ENCODE measurements around the gene ACHE.

The ACHE gene

DNA sequence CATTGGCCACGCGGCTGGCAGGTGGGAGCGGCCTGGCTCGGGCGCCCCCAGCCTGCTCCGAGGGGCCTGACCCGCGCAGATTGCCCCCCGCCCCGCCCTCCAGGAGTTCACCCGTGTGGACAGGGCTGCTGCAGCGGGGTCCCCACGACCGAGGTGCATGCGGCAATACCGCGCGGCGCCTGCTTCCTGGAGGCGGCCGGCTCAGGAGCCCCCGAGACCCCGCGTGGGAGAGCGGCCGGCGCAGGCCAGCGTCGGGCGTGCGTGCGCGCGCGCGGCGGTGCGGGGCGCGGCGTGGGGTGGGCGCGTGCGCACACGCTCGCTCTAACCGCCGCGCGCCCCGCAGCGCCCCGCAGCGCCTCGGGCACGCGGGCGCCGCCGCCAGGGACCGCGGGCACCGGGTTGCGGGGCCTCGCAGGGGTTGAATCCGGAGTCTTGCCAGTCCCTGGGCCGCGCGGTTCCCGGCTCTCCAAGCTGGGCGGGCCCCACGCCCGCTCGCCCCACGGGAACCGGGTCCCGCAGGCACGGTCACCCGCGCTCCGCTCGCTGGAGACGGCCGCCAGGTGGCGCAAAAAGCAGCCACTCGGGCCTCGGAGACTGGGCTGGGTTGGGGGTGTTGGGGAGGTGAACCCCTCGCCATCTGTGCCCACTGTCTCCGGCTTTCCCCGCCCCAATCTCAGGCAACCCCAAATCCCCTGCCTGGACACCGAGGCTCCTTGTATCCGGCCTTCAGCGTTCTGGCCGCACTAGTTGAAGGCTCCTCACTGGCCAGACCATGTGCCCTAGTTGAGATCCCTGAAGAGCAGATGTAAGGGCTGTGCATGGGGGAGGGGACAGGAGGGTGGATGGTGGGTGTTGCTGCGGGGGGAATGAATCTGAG lies 1.3 kb upstream of the ACHE start:
- DNase-seq: peak; percentile 54 to 66

DNA sequence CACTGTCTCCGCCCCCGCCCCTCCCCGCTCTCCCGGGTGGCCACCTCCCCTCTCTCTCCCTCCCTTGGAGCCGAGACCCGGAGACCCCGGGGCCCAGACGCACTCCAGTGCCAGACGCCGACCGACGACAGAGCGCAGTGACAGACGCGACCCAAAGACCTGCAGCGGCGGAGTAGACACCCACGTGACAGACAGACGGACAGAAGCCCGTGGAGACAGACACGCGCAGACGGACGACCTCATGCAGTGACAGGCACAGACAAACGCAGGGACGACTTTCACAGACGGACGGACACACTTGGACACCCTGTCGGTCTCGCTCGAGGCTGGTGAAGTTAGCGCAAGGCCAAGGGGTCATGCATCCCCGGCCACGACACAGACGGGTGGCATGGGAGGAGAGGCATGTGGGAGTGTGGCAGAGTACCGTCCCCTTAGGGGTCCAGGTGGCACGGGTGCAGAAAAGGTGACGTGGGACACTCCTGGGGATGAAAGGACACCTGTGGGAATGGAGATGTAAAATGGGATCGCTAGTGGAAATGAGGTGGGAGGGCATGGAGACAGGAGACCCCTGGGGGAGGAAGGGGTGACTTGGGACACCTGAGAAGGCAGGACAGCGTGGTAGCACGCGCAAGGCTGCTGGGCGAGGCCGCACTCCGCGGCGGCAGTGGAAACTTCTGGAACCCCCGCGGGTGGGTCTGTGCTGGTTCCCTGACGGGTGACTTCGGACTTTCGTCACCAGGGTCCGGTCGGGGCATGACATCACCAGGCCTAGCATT lies 456 bp upstream of the ACHE start:
- DNase-seq: peak; percentile 48 to 53

DNA sequence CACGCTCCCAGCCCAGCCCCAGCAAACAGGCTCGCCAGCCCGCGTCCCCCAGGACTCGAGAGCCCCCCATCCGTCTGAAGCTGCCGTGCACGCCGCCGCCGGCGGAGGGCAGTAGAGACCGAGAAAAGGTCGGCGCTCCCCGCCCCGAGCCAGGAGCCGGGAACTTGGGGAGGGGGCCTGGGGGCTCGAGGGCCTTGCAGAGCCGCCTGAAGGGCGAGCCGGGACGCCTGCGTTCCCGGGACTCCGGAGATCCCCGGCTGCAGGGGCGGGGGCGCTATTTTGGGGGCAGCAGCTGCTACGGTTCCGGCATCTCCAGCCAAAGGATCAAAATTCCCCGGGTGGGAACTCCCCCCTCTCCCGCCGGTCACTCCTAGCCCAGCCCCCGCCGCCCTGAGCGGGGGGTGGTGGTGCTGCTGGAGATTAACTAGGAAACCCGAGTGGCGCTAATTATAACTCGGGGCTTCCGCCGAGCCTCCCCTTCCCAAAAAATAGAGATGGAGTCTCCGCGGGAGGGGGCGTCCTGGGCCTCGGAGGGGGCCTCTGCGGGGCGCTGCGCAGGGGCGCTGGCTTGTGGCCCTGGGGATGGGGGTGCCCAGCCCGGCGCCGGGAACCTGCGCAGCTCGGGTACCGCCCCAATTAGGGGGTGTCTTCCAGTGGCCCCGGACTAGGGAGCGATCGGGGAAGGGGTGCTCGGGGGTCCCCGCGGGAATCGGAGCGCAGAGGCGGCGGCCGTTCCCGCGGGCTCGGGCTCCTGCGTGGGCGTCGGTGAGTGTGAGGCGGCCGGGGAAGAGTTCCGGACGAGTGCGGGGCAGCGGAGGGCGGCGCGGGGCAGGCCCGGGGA lies 608 bp downstream of the ACHE start:
- DNase-seq: peak; percentile 49 to 56

DNA sequence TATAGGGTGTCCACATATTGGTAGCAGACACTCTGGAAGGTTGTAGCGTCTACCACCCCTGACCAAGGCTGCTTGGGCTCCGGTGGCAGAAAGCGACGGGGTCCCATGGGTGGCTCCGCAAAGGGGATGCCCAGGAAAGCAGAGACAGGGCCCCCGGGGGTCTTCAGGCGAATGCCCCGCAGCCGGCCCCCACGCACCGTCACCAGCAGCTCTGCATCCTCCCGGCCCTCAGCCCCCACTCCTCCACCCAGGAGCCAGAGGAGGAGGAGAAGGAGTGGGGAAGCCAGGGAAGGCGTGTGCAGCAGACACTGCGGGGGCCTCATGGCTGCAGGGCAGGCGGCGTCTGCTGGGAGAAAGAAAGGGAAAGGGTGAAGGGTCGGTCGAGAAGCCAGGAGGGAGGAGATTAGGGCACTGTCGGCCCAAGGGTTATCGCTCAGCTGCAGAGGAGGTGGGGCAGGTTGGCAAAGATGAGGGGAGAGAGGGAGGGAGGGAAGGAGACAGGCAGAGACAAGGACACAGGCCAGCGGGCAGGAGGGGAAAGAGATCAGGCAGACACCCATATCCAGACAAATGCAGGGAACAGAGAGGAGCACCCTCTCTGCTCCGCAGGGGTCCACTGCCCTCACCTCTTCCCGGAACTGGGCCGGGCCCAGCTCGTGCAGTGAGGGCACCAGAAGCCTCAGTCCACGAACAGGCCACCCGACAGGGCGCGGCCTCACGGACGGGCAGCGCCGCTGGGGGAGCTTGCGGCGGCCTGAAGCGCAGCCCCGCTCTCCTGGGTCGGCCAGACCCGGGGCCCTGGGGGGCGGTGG lies 1.6 kb downstream of the ACHE start:
- DNase-seq: no peak

DNA sequence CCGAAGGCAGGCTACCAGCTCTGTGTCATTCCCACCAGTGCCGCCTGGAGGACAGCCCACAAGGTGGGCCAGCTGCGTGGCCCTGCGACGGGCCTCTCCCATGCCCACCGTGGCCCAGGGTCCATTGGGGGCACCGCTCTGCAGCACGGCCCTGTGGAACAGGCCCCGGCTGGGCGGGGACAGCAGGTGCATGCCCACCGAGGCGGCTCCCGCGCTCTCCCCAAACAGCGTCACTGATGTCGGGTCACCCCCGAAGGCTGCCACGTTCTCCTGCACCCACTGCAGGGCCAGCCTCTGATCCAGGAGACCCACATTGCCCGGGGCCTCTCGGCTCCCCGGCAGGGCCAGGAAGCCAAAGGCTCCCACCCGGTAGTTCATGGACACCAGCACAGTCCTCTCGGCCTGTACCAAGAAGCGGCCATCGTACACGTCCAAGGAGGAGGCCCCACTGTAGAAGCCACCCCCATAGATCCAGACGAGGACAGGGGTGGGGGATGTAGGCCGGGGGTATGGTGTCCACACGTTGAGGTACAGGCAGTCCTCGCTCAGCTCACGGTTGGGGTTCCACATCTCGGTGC lies 2.3 kb downstream of the ACHE start:
- DNase-seq: no peak

DNA sequence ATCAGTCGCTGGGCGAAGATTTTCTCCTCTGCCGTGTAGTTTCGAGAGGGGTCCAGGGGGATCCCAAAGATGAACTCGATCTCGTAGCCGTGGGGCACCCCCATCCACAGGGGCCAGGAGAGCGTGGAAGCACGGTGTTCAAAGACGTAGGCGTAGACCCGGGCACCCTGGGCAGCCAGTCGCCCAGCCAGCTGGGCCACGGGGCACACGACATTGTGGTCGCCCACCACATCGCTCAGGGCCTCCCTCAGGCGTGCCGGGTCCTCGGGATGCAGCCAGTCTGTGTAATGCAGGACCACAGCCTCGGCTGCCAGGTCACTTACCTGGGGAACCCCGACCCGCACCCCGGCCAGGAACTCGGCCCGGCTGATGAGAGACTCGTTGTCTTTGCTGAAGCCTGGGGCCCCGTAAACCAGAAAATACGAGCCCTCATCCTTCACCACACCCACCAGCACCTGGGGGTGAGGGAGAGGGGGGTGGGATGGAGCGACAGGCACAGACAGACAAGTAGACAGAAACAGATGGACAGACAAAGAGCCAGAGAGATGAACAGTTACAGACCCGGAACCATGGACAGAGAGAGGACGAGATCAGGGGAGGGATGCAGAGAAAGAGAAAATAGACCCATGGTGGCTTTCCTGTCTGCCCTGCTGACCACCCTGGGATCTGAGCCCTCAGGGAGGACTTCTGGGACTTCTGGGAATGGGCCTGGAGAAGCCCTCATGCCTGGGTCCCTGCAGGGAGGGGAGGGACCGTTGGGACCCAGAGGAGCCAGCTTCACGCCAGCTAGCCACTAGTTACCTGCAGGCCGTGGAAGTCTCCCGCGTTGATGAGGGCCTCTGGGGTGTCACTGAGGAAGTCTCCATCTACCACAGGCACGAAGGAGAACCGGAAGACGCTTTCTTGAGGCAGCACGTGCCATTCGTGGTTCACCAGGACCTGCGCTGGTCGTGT lies 3.0 kb downstream of the ACHE start:
- DNase-seq: no peak

DNA sequence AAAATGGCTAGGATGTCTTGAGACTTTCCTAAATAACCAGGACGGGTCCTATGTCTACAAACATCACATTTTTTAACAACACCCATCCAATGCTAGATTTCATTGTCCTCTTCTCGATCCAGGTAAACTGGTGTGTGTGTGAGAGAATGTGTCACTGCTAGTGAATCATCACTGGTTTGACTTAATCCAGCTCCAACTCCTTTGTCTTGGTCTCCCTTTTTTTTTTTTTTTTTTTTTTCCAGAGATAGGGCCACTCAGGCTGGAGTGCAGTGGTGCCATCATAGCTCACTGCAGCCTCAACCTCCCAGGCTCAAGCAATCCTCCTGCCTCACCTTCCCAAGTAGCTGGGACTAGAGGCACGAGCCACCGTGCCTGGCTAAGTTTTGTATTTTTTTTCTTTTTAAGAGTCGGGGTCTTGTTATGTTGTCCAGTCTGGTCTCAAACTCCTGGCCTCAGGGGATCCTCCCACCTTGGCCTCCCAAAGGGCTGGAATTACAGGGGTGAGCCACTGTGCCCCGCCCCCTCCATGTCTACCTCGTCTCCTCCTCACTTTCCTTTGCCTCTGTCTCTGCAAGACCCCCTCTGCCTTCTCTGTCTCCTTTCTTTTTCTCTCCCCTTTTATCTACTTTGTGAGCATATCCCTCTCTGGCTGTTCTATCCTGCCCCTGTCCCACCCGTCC lies 4.0 kb downstream of the ACHE start:
- no peak for DNase-seq

DNA sequence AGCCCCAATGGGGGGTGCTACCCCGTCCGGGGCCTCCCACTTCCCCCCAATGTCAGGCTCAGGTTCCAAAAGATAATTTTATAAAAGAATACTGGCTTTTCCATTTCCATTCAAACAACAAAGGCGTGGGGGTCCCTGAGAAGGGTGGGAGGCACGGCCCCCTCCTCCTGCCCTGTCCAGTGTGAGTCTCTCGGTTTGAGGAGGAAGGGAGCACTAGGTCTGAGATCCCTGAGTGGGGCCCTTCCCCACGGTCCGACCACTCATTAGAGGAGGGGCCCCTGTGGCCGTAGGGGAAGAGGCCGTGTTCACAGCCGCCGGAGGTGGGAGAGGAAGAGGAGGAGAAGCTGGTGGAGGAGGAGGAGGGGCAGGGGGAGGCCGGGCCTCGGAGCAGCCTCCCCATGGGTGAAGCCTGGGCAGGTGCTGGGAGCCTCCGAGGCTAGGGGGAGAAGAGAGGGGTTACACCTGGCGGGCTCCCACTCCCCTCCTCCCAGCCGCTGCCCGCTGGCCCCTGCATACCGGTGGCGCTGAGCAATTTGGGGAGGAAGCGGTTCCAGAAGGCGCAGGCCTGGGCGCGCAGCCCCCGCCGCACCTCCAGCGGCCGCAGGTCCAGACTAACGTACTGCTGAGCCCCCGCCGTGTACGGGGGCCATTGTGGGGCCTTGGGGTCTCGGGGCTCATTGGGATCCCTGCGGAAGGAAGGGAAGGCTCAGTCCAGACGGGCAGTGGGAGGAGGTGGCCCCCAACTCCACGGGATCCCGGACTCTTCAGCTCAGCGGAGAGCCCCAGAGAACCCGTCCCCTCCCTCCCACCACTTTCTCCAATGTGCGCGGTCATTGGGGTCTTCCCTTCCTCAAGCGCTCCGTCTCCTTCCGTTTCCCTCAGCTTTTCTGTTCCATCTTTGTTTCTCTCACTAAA lies 4.8 kb downstream of the ACHE start:
- DNase-seq: no peak

DNA sequence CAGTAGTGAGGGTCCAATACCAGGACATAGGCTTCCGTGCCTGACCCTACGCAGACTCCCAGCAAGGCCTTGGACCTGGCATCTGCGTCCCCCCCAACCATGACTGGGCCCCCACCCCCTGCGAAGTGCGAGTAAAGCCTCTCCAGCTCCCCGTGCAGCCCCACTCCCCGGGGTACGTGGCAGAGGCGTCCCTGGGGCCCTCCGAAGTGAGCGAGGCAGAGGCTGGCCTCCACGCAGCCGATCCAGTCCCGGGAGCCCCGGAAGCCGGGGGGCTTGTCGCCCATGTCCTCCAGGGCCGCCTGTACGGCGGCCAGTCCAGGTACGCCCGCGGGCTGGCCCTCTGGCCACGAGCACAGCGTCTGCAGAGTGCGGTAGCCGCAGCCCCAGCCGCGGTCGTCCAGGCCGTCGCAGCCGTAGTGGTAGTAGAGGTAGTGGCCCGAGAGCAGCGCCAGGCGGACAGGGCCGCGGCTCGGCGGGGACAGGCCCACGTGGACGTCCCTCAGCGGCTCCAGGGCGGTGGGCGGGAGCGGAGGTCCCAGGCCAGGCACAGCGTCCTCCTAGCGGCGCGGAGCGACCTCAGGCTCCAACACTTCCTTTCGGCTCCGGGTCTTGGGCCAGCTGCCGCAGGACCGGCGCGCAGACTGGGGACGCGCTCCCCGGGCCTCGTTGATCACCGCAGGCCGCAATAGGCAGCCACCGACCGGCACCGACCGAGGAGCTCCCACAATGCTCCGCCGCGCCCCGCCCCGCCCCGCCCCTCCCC lies 6.5 kb downstream of the ACHE start, which contains the start of gene UFSP1:
TSS of gene UFSP1 (minus strand) at position 728 of the 763 bp plus-strand sequence. CDS start at position 284, 444 bp downstream.
- DNase-seq: no peak

DNA sequence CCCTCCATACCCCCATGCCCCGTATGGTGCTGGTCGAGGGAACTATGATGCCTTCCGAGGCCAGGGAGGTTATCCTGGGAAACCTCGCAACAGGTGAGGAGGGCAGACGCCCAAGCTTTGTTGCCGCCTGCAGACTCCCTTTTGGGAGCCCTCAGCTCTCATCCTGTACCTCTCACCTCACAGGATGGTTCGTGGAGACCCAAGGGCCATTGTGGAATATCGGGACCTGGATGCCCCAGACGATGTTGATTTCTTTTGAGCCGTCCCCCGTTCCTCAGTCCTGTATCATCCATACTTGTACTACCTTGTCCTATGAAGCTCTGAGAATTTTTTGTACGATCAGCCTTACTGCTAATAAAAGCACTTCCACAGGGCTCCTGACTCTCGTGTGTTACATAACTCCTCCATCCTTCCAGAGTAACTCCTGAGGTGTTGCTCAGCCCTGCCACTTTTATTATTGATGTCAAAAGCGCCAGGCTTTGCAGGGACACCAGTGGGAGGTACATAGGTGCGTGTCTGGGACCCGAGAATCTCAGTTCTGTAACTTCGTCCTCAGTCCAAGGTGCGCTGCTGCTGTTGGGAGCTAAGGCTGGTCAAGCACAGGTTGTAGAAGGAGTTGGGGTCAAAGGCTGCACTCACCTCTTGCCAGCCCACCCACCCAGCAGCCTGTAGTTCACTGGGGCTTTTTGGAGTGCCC lies 7.2 kb downstream of the ACHE start:
- DNase-seq: no peak

DNA sequence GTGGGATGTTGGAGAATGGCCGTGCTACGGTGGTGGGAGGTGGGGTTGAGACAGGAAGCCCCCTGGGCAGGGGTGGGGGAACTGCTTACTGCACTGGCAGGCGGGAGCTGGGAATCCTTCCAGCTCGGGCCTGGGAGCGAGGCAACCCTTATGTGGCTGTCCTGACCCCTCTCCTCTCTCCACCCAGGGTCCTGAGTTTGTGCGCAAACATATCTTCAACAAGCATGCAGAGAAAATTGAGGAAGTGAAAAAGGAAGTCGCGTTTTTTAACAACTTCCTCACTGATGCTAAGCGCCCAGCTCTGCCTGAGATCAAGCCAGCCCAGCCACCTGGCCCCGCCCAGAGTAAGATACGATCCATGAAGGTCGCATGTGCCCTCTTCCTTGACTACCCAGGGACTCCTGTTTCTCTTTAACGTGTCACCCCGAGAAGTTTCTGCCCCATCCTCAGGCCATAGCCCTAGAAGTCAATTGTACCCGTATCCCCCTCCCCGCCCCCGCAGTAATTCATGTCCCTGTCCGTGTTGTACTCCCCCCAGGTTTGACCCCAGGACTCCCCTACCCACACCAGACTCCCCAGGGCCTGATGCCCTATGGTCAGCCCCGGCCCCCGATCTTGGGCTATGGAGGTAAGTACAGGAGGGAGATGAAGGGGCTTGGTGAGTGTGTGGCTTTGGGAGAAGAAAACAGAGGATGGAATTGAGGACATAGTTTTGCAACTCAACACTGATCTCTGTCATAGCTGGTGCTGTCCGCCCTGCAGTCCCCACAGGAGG lies 8.0 kb downstream of the ACHE start:
- peak; percentile 76 to 79 for DNase-seq

DNA sequence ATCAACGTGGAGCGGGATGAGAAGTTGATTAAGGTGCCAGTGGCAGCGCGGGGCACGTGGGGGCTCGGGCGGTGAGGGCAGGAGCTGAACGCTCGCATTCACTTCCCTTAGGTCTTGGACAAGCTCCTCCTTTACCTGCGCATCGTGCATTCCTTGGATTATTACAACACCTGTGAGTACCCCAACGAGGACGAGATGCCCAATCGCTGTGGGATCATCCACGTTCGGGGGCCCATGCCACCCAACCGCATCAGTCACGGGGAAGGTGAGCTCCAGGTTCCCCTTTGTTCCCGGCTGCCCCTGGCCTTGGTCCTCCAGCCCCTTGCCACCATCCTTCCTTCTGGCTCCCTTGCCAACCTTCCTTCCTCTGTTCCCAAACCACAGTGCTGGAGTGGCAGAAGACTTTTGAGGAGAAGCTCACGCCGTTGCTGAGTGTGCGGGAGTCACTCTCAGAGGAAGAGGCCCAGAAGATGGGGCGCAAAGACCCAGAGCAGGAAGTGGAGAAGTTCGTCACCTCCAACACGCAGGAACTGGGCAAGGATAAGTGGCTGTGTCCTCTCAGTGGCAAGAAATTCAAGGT lies 8.7 kb downstream of the ACHE start:
- DNase-seq: no peak

DNA sequence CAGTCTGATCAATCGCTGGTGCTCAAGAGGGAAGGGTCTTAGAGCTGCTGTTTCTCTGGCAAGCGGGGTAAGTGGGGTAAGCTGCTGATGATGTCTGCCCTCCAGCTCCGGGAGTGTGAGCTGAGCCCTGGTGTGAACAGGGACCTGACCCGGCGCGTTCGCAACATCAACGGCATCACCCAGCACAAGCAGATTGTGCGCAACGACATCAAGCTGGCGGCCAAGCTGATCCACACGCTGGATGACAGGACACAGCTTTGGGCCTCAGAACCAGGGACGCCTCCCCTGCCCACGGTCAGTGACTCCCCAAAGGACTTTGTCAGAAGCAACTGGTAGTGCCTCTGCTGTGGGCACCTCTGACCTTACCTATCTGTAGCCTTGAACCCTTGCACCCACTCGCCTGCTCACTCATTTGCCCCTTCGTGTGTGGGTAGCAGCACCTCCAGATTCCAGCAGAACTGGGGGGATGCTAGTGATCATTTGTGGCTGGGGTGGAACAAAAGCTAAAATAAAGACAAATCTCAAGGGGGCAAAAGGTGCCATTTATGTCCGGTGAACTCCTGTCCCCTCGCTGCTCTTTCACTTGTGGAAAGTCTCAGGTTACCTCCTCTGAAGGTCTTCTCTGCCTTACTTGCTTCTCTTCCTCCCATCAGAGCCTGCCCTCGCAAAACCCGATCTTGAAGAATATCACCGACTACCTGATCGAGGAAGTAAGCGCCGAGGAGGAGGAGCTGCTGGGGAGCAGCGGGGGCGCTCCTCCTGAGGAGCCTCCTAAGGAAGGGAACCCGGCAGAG lies 9.3 kb downstream of the ACHE start:
- no peak for DNase-seq

DNA sequence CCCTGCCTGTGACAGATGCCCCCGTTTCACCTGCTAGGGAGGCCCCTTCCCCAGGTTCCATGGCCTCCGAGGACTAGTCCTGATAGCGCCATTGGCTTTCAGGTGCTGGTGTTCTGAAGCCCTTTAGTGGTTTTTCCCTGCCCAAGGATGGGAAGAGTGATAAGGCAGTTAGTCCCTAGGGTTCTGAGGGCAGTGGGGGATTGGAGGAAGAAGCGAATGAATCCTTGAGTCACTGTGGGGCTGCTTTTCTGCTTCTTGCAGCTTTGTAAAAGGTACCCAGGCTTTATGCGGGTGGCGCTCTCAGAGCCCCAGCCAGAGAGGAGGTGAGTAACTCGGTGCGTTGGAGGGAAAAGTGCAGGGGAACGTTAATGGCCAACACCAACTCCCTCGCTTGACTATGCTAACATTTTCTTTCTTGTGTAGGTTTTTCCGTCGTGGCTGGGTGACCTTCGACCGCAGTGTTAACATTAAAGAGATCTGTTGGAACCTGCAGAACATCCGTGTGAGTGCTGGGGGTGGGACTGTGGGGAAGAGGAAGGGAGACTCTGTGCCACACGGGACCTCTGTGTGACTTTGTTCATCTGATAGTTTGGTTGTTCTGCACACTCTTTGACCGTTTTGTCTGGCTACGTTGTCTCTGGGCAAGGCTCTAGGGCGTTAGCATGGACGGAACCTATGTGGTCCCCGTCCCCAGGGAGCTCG lies 10.1 kb downstream of the ACHE start:
- no peak for DNase-seq

Measured in CD4-positive, alpha-beta T cell treated with Interleukin-4 for 1 hour (primary cell).